ENCODE data around the gene NLRP12.

GRCh38 chr19:53872762-53873161, 48.6 kb upstream of the NLRP12 start:
- TF ChIP-seq POLR2A (IDR thresholded peaks at IDR 0.05; ENCODE audit: low read depth) (no peak), EP300 (IDR thresholded peaks at IDR 0.05) (no peak)
- TF ChIP-seq, protein P1, sequence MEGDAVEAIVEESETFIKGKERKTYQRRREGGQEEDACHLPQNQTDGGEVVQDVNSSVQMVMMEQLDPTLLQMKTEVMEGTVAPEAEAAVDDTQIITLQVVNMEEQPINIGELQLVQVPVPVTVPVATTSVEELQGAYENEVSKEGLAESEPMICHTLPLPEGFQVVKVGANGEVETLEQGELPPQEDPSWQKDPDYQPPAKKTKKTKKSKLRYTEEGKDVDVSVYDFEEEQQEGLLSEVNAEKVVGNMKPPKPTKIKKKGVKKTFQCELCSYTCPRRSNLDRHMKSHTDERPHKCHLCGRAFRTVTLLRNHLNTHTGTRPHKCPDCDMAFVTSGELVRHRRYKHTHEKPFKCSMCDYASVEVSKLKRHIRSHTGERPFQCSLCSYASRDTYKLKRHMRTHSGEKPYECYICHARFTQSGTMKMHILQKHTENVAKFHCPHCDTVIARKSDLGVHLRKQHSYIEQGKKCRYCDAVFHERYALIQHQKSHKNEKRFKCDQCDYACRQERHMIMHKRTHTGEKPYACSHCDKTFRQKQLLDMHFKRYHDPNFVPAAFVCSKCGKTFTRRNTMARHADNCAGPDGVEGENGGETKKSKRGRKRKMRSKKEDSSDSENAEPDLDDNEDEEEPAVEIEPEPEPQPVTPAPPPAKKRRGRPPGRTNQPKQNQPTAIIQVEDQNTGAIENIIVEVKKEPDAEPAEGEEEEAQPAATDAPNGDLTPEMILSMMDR (IDR thresholded peaks at IDR 0.05) = no peak
